HEK293T (cell line): ENCODE measurements around the gene CYP24A1.

Source experiments
- FOXK2 ChIP-seq: fragments of 450-650 bp; IDR thresholded peaks from 2 replicates; pipeline ENCODE4 v1.6.1; 2016; ENCODE audit warnings: mild to moderate bottlenecking
- NFRKB ChIP-seq: fragments of 450-650 bp; IDR thresholded peaks from 2 replicates; pipeline ENCODE4 v1.6.1; 2016; ENCODE audit warnings: mild to moderate bottlenecking, moderate library complexity

DNA sequence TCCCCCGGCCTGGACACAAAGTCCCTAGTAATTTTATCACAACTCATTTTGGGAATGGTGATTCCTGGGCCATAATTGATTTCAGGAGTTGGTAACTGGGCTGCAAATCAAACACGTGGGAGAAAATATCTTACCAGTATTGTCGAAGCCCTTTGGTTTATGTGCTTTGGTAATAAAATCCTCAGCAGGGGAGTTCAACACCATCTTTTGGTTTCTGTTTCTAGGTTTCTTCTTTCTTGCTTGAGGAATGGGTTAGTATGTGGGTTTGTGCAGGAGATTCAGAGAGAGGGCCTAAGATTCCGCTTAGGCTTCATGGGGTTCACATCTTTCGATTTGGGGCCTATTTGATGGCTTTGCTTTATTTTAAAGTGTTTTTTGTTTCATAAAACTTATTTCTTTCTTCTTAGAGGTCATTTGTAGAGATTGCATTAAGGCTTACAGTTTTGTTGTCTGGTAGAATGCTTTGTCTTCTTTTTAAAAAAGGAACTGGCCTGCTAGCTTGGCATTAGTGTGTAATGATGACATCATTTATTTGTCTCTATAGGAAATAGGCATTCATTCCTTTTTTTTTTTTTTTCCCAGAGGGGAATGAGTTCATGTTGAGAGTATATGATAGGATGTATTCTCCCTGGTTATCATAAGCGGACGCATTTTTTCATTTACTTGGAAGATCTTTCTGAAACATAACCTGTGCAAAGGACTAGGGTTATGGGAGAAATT, 45.8 kb downstream of the CYP24A1 start:
- no peak for TF ChIP-seq NFRKB
- no peak for TF ChIP-seq FOXK2
